T-helper 1 cell treated with Interleukin-12 subunit alpha and Interleukin-12 subunit beta and Interleukin-4 antibody, amounts not matched to agents 30 μg/mL and 1 μg/mL, for 36 hours (primary cell): ENCODE data around the gene ABHD16B.

ENCODE experiments used
- H3K27ac Mint-ChIP-seq: one replicate; pipeline ENCODE4 v1.8.0; 2021; ENCODE audit warnings: mild to moderate bottlenecking, mixed read lengths
- H3K27me3 Mint-ChIP-seq: one replicate; pipeline ENCODE4 v1.8.0; 2021; ENCODE audit warnings: low read depth, mixed read lengths
- H3K36me3 Mint-ChIP-seq: one replicate; pipeline ENCODE4 v1.8.0; 2021; ENCODE audit warnings: low read depth, mixed read lengths
- H3K4me1 Mint-ChIP-seq: one replicate; pipeline ENCODE4 v1.8.0; 2021; ENCODE audit warnings: low read depth, mixed read lengths
- H3K4me3 Mint-ChIP-seq: one replicate; pipeline ENCODE4 v1.8.0; 2021; ENCODE audit warnings: mild to moderate bottlenecking, moderate library complexity, mixed read lengths
- H3K9me3 Mint-ChIP-seq: one replicate; pipeline ENCODE4 v1.8.0; 2021; ENCODE audit warnings: mixed read lengths

Gene ABHD16B

DNA sequence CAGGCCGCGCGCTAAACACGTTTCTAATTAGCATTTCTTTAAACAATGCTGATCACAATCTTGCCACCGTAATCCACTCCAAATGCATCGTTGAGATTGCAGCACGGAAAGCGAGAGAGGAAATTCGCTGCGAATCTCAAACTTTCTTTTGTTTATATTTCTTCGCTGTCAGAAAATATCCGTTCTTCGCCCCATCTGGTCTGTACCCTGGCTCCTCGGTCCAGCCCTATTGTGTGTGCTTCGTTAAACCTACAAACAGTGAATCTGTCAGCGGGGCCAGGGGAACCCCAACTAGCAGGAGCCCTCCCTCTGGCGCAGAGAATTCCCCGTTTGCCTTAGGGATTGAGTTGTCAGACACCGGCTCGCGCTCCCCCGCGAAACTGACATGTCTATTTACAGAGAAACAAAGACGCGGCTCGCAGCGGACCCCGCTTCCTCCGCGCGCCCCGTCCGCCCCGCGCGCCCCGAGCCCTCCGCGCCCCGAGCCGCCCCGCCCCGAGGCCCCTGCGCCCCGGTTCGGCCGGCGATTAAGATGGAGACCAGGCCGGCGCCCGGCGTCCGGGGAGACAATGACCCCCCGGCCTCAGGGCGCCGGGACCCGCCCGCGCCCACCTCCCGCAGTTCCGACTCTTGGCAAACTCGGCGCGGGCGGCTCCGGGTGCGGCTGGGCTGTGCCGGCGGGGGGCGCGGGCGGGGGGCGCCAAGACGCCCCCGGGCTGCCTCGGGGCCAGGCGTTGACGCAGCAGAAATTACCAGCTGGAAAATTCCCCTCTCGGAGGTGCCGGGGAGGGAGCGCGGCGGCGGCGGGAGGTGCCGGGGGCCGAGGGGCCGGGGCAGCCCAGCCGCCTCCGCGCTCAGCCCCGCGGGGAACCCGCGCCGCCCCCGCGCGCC is 31.1 kb upstream of the ABHD16B start:
- peaks cover 57% of the 10 kb centered on the region for H3K27me3 Mint-ChIP-seq
- H3K27ac Mint-ChIP-seq = peak overlapping the region; percentile 50
- peaks cover 8% of the 10 kb centered on the region for H3K4me1 Mint-ChIP-seq
- H3K36me3 Mint-ChIP-seq = peaks cover 3% of the 10 kb centered on the region
- peak overlapping the region; percentile 90 for H3K4me3 Mint-ChIP-seq
- no peaks in the 10 kb centered on the region for H3K9me3 Mint-ChIP-seq

DNA sequence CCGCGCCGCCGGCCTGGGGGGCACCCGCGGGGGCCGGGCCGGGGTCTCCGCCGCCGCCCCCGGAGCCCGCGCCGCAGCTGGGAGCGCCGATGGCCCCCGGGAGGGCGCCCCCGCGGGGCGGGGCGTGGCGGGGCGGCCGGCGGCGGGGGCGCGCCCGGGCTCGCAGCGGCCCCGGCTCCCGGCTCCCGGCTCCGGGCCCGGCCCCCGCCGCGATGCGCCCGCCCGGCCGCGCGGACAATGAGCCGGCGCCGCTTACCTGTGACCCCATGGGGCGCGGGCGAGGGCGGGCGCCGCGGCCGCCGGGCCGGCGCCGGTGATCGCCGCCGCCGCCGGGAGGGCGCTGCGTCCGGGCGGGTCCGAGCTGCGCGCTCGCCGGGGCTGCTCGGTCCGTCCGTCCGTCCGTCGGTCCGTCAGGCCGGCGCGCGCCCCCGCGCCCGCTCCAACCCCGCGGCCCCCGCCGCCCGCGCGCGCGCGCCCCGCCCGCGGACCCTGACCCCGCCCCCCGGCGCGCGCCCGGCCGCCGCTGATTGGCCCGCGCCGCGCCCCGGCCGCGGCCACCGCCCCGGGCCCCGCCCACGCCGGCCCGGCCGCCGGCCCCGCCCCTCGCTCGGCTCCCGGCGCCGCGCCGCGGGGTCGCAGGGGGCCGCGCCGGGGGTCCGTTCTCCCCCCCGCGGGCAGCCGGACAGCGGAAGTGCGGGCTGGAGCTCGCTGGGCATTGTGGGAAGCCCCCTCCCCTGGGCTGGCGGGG is 30.3 kb upstream of the ABHD16B start, which contains the start of gene ZBTB46:
TSS of gene ZBTB46 (minus strand) at position 424 of the 748 bp plus-strand sequence. CDS start 40,507 bp downstream, outside the sequence.
- Mint-ChIP-seq H3K36me3 (peaks cover 3% of the 10 kb centered on the region), H3K27ac (no peak within 1 kb of the TSS), H3K4me1 (peaks cover 8% of the 10 kb centered on the region), H3K4me3 (peak within 1 kb of the TSS; percentile 90), H3K9me3 (no peaks in the 10 kb centered on the region), H3K27me3 (peaks cover 49% of the 10 kb centered on the region)

DNA sequence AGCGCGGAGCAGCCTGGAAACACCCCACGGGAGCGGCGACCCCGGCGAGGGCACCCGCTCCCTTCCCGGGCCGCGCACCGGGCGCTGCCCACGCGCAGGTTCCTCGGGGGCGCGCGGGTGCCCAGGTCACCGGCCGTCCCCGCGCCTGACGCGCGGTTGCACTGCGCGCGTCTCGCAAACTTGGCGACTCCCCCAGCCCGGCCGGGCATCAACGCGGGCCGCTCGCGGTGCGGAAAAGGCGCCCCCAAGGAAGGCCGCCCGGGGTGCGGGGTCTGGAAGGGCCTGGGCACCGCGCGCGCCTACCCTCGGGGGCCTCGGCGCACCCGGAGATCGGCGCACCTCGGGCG is 29.7 kb upstream of the ABHD16B start:
- Mint-ChIP-seq H3K9me3 (no peaks in the 10 kb centered on the region), H3K36me3 (peaks cover 3% of the 10 kb centered on the region), H3K27me3 (peaks cover 46% of the 10 kb centered on the region), H3K4me3 (no peak overlapping the region), H3K27ac (no peak overlapping the region), H3K4me1 (peaks cover 8% of the 10 kb centered on the region)

DNA sequence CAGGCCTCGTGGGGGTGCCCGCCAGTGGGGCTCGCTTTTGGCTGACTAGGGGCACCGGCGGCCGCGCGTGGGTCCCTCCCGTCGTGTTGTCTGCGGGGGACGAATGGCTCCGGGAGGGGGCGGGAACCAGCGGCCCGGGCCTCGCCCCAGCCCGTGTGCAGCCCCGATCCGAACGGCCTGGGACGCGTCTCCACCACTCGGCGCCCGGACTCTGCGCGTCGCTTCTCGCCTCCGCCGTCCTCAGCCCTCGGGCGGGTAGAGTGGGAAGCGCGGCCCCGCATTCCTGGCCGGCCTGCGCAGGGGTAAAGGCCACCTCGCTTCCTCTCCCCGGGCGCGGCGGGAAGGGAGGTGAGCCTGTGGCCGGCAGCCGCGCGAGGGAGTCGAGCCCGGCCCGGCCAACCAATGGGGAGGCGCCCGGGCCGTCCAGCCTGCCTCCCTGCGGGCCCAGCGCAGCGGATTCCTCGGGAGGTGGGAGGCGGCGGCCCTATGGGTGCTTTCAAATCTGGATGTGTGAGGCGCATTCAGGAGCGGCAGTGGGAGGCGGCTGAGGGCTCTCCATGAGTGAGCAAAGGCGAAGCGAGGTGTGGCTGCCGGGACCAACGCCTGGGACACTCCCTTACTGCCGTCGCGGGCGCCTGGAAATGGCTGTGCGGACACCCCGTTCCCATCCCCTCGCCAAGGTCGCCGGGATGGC is 29.2 kb upstream of the ABHD16B start:
- H3K27me3 Mint-ChIP-seq = peaks cover 42% of the 10 kb centered on the region
- H3K27ac Mint-ChIP-seq = no peak overlapping the region
- peaks cover 8% of the 10 kb centered on the region for H3K4me1 Mint-ChIP-seq
- peak overlapping the region; percentile 10 for H3K4me3 Mint-ChIP-seq
- H3K9me3 Mint-ChIP-seq = no peaks in the 10 kb centered on the region
- peaks cover 3% of the 10 kb centered on the region for H3K36me3 Mint-ChIP-seq

DNA sequence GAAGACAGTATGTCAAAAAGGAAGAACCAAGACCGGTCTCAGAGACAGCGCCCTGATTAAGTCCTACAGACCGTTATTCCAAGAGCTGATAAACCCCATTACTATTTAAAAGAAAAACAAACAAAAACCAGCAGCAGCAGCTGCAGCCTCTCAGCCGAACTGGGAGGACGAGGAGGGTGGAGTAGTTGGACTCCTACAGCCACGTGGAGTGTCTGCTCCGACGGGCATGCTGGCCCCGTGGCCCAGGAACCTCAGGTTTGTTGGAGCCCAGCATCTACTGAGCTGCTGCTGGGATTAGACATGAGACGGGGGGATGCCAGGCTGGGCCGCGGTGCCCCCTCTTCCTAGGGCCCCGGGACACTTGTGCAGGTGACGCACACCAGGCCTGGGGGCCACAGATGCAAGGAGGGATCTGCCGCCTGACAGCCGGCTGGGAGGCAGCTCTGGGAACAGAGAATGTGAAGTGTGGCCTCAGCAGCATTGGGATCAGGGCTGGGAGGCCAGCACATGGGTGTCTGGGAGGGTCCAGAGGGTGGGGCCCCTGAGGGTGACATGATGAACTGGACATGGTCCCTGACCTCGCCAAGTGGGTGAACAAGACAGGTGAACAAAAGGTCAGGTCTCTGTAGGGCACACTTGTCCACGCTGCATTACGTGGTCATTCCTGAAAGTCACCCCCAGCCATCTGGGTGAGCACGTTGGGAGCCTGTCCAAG is 27.4 kb upstream of the ABHD16B start:
- Mint-ChIP-seq H3K4me1 (peaks cover 8% of the 10 kb centered on the region), H3K27ac (no peak overlapping the region), H3K4me3 (no peak overlapping the region), H3K27me3 (peaks cover 40% of the 10 kb centered on the region), H3K9me3 (no peaks in the 10 kb centered on the region), H3K36me3 (peaks cover 3% of the 10 kb centered on the region)

DNA sequence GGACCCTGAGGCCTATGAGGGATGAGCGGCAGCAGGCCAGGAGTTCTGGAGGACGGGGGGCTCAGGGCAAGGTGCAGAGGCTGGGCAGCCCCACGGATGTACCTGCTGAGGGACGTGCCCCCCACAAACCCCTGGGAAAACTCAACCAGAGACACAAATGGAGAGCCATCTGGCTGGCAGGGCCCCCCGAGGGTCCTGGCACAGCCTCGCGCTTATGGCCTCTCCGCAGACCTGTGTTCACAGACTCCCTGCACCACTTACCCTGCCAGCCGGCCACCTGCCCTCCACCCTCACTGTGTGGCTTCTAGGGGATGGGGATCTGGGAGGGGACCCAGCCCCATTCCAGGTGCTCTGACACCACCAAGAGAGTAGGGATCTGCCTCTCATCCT is 26.8 kb upstream of the ABHD16B start:
- H3K36me3 Mint-ChIP-seq = peaks cover 3% of the 10 kb centered on the region
- H3K9me3 Mint-ChIP-seq = no peaks in the 10 kb centered on the region
- peaks cover 34% of the 10 kb centered on the region for H3K27me3 Mint-ChIP-seq
- H3K4me3 Mint-ChIP-seq = no peak overlapping the region
- no peak overlapping the region for H3K27ac Mint-ChIP-seq
- H3K4me1 Mint-ChIP-seq = peaks cover 6% of the 10 kb centered on the region

DNA sequence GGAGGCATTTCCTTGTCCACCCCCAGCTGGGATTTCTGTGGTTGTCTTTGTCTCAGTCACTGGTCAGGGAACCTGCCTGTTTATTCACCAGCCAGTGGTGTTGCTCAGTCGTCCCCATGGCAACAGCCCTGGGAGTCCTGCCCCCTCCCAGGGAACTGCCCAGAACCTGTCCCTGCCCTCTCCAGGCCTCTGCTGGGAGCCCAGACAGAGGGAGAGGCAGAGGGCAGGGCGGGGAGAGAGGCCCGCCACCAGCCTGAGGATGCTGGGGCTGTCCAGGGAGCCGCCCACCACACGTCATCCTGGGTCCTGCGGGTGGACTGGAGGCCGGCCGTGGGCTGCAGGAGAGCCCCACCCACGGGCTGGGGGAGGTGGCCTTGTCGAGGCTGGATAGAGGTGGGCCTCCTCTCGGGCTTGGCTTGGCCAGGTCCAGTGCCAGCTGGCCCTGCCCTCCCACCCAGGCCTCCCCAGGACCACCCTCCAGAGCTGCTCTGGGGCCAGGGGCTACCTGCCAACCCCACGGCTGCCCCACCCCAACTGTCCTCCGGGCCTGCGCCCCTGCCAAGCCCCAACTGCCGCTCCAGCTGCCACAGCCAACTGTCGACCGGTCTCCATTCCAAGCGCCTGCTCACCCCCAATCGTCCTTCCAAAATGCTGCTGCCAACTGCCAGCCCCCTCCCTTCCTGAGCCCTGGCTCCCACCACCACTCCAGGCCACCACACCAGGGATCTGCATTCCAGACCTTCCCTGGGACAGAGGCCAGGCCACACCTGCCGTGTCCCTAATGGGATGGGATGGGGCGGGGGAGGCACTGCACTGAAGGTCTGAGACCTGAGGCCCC is 26.1 kb upstream of the ABHD16B start:
- Mint-ChIP-seq H3K36me3 (no peaks in the 10 kb centered on the region), H3K27me3 (peaks cover 27% of the 10 kb centered on the region), H3K27ac (no peak overlapping the region), H3K4me1 (no peaks in the 10 kb centered on the region), H3K4me3 (no peak overlapping the region), H3K9me3 (no peaks in the 10 kb centered on the region)

DNA sequence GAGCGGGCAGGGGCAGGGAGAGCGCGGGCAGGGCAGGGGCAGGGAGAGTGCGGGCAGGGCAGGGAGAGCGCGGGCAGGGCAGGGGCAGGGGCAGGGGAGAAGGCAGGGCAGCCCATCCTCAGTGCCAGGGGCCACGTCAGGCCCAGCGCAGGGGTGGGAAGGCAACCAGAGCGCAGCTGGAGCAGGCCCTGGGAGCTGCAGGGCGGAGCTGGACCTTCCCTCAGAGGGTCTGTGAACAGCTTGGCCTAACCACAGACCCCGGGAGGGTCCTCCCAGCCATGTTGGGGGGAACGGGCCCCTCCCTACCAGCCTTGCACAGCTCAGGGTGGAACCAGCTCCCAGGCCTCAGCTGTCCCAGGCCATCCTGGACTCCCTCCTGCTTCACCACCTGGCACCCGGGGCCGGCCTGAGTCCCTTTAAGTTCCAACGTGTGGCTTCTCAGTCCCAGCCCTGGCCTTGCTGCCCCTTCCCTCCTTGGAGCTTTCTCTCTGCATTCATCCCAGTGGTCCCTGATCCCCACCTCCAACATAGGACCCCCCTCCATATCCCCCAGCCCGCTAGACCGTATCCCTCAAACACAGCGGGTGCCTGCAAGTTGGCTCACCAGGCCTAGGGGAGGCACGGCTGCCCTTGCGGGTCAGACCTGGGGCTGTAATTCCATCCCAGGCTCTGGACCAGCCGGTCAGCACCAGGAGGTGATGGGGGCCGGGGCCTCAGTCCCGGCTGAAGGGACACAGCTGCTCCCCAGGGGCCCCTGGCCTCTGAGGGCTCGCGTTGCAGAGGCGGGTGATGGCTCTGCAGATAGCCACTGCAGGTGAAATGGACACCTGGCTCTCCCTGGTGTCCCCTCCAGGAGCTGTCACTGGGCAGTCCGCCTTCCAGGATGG is 24.6 kb upstream of the ABHD16B start:
- Mint-ChIP-seq H3K9me3 (no peaks in the 10 kb centered on the region), H3K4me1 (no peaks in the 10 kb centered on the region), H3K4me3 (no peak overlapping the region), H3K27me3 (peaks cover 27% of the 10 kb centered on the region), H3K27ac (no peak overlapping the region), H3K36me3 (no peaks in the 10 kb centered on the region)

DNA sequence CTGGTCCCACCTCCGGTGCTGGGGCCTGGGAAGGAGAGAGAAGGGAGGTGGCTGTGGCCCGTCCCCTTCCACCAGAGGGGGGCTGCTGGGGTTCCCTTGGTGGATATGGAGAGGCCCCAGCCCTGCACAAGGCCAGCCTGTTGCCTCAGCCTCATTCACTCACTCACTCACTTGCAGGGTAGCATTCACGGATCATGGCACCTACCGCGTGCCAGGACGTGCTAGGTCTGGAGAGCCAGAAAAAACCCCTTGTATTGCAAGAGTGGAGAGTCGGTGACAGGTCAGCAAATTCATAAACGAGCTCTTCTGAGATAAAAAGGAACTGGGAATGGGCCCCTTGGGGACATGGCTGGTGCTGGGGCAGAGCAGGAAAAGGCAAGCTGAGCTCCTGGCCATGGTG is 23.8 kb upstream of the ABHD16B start:
- no peaks in the 10 kb centered on the region for H3K9me3 Mint-ChIP-seq
- H3K27me3 Mint-ChIP-seq = peaks cover 31% of the 10 kb centered on the region
- H3K27ac Mint-ChIP-seq = no peak overlapping the region
- no peak overlapping the region for H3K4me3 Mint-ChIP-seq
- H3K4me1 Mint-ChIP-seq = peaks cover 3% of the 10 kb centered on the region
- no peaks in the 10 kb centered on the region for H3K36me3 Mint-ChIP-seq

DNA sequence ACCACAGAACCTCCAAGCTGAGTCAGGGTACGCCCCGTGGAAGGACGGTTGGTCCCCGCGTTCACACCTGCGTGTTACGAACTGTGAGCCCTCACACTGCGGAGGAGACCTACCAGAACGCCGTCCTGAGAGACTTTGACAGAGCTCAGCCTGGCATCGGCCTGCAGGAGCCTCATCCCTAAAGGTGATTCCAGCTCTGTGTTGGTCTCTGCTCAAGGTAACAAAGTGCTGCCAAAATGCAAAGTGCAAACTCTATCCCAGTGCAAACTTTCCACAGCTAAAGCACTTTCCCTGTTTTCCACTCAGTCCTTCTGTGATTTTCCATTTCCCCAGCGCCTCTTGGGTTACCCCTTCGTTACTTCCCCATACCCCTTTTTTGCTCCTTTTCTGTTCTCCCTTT is 21.7 kb upstream of the ABHD16B start:
- Mint-ChIP-seq H3K9me3 (no peaks in the 10 kb centered on the region), H3K4me1 (peaks cover 5% of the 10 kb centered on the region), H3K27ac (no peak overlapping the region), H3K36me3 (peaks cover 2% of the 10 kb centered on the region), H3K27me3 (peaks cover 33% of the 10 kb centered on the region), H3K4me3 (no peak overlapping the region)

DNA sequence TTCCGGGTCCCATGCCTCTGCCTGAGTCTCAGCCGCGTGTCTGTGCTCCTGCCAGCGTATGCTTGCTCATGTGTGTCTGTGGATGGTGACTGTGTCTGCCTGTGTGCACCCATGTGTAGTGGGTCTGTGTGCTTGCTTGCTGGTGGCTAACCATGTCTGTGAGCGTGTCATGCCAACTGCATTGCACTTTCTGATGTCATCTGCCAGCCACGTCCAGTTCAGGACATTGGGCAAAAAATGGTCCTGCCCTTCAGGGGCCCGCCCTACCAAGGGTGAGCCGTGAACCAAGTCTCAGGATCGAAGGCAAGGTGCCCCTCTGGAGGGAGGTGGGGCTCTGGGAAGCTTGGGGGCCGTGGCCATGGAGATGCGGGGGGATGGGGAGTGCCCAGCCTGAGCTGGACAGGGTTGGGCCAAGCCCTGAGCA is 20.9 kb upstream of the ABHD16B start:
- Mint-ChIP-seq H3K27me3 (peaks cover 38% of the 10 kb centered on the region), H3K4me3 (no peak overlapping the region), H3K4me1 (peaks cover 5% of the 10 kb centered on the region), H3K27ac (no peak overlapping the region), H3K36me3 (peaks cover 2% of the 10 kb centered on the region), H3K9me3 (no peaks in the 10 kb centered on the region)

DNA sequence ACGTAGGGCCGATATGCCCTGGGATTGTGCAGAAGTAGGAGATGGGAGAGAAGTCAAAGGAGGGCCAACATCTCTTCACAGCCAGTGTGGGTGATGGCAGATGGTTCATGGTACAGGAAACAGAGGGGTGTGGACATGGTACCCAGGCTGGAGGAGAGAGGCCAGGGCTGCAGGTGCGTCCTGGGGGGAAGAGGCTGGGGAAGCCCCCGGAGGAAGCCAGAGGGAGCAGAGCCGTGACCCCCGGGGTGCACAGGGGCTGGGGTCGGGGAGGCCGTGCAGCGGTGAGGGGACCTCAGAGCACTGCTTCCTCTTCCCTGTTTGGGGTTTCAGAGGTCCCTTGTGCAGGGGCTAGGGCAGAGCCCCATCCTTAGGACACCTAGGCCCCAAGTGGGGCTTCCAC is 19.0 kb upstream of the ABHD16B start:
- no peak overlapping the region for H3K4me3 Mint-ChIP-seq
- no peaks in the 10 kb centered on the region for H3K9me3 Mint-ChIP-seq
- H3K27me3 Mint-ChIP-seq = peaks cover 43% of the 10 kb centered on the region
- peaks cover 7% of the 10 kb centered on the region for H3K4me1 Mint-ChIP-seq
- peak overlapping the region; percentile 22 for H3K27ac Mint-ChIP-seq
- H3K36me3 Mint-ChIP-seq = peaks cover 2% of the 10 kb centered on the region

DNA sequence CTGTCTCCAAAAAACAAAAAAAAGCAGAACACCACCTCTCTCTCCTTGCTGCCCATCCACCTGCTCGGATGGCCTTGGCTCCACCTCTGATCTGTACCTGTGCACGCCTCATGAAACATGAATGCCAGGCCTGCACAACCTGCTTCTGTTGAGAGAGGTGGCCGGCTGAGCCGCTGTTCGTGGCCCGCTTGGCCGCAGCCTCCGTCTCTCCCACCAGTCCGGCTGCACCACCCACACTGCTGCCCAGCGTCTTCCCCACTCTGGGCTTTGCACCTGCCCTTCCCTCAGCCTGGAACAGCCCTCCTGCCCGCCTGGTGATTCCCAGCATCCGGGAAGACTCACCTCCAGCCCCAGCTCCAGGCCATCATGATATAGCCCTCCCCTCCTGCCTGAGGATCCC is 18.1 kb upstream of the ABHD16B start:
- peaks cover 7% of the 10 kb centered on the region for H3K4me1 Mint-ChIP-seq
- peaks cover 35% of the 10 kb centered on the region for H3K27me3 Mint-ChIP-seq
- H3K9me3 Mint-ChIP-seq = no peaks in the 10 kb centered on the region
- no peak overlapping the region for H3K27ac Mint-ChIP-seq
- H3K4me3 Mint-ChIP-seq = no peak overlapping the region
- H3K36me3 Mint-ChIP-seq = peaks cover 2% of the 10 kb centered on the region
